ENCODE data around the gene NELL1.

The NELL1 gene

DNA sequence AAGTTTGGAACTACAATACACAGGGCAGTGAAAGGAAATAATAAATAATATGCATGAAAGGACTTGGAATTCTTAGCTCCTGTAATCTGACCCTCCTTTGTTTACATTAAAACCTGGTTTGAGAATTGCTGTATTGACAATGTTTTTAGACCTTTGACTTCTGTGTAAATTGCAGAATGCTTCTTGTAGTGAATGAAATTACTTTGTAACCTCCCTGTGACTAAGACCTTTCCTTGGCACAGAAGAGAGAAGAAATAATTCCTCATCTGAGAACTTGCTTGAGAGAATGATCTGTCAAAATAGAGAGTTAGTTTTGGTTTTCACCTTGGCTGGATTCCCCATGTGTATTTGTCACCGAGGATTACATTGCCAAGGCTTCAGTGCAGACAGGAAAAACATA, 883.5 kb downstream of the NELL1 start:
- FAIRE-seq, result no peak

GRCh38 chr11:21553795-21554194, 884.4 kb downstream of the NELL1 start:
- DNase-seq (ENCODE audit: insufficient read length, low spot score) (no peak), FAIRE-seq (no peak)
- TF ChIP-seq POLR2AphosphoS5 (IDR thresholded peaks at IDR 0.05; ENCODE audit: low read depth, low read length), result no peak
- TF ChIP-seq POU2F2 (IDR thresholded peaks at IDR 0.05; ENCODE audit: low read depth, low read length), result no peak
- no peak for TF ChIP-seq TAF1 (IDR thresholded peaks at IDR 0.05; ENCODE audit: low read depth, low read length)
- TF ChIP-seq SPI1 (IDR thresholded peaks at IDR 0.05; ENCODE audit: low read depth, low read length), result no peak
- TF ChIP-seq POLR2A (IDR thresholded peaks at IDR 0.05; ENCODE audit: low read depth, low read length), result no peak
- TF ChIP-seq PAX5 (IDR thresholded peaks at IDR 0.05; ENCODE audit: insufficient read depth, low read length, severe bottlenecking), result no peak

More for the DNA sequence above, 883.5 kb downstream of the NELL1 start:
- no peak for DNase-seq (ENCODE audit: insufficient read length, low spot score)
- TF ChIP-seq TAF1 (IDR thresholded peaks at IDR 0.05; ENCODE audit: low read depth, low read length), result no peak
- TF ChIP-seq POLR2A (IDR thresholded peaks at IDR 0.05; ENCODE audit: low read depth, low read length), result no peak

- DNase-seq (ENCODE audit: insufficient read length, low spot score), result no peak
- TF ChIP-seq POU2F2 (IDR thresholded peaks at IDR 0.05; ENCODE audit: low read depth, low read length), result no peak
- no peak for TF ChIP-seq POLR2AphosphoS5 (IDR thresholded peaks at IDR 0.05; ENCODE audit: low read depth, low read length)
- TF ChIP-seq TAF1 (IDR thresholded peaks at IDR 0.05; ENCODE audit: low read depth, low read length), result no peak
- TF ChIP-seq POLR2A (IDR thresholded peaks at IDR 0.05; ENCODE audit: low read depth, low read length), result no peak
- TF ChIP-seq PAX5 (IDR thresholded peaks at IDR 0.05; ENCODE audit: insufficient read depth, low read length, severe bottlenecking), result no peak
- no peak for TF ChIP-seq SPI1 (IDR thresholded peaks at IDR 0.05; ENCODE audit: low read depth, low read length)
- no peak for FAIRE-seq
Observed at GRCh38 chr11:21554284-21554683, 884.9 kb downstream of the NELL1 start.

- no peak for DNase-seq (ENCODE audit: insufficient read length, low spot score)
- FAIRE-seq, result no peak
- TF ChIP-seq SPI1 (IDR thresholded peaks at IDR 0.05; ENCODE audit: low read depth, low read length), result no peak
- no peak for TF ChIP-seq TAF1 (IDR thresholded peaks at IDR 0.05; ENCODE audit: low read depth, low read length)
- no peak for TF ChIP-seq PAX5 (IDR thresholded peaks at IDR 0.05; ENCODE audit: insufficient read depth, low read length, severe bottlenecking)
- TF ChIP-seq POLR2A (IDR thresholded peaks at IDR 0.05; ENCODE audit: low read depth, low read length), result no peak
- no peak for TF ChIP-seq POLR2AphosphoS5 (IDR thresholded peaks at IDR 0.05; ENCODE audit: low read depth, low read length)
- no peak for TF ChIP-seq POU2F2 (IDR thresholded peaks at IDR 0.05; ENCODE audit: low read depth, low read length)
Observed at GRCh38 chr11:21556926-21557325, 887.5 kb downstream of the NELL1 start.

GRCh38 chr11:21560466-21560975, 891.1 kb downstream of the NELL1 start:
- TF ChIP-seq TAF1 (IDR thresholded peaks at IDR 0.05; ENCODE audit: low read depth, low read length) (no peak), POLR2A (IDR thresholded peaks at IDR 0.05; ENCODE audit: low read depth, low read length) (no peak), POLR2AphosphoS5 (IDR thresholded peaks at IDR 0.05; ENCODE audit: low read depth, low read length) (no peak), SPI1 (IDR thresholded peaks at IDR 0.05; ENCODE audit: low read depth, low read length) (no peak), POU2F2 (IDR thresholded peaks at IDR 0.05; ENCODE audit: low read depth, low read length) (no peak), PAX5 (IDR thresholded peaks at IDR 0.05; ENCODE audit: insufficient read depth, low read length, severe bottlenecking) (no peak)
- no peak for DNase-seq (ENCODE audit: insufficient read length, low spot score)
- no peak for FAIRE-seq

DNA sequence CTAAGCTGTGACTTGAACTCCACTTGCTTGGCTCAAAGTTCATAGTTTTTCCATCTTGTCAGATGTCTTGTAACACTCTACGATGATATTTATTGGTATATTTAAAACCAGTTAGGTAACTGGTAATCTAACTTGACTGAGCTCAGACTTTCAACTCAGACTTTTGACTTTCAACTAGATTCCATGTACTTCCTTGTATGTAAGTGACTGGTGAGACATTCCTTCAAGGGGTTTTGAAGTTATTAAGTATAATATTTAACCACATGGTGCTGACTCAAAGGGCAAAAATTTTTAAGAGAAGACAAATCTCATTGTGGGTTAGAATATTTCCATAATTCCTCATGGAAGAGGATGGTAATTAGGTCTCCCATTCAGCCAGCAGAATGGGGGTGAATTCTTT, 892.2 kb downstream of the NELL1 start:
- TF ChIP-seq PAX5 (IDR thresholded peaks at IDR 0.05; ENCODE audit: insufficient read depth, low read length, severe bottlenecking) (no peak), TAF1 (IDR thresholded peaks at IDR 0.05; ENCODE audit: low read depth, low read length) (no peak), SPI1 (IDR thresholded peaks at IDR 0.05; ENCODE audit: low read depth, low read length) (no peak), POLR2AphosphoS5 (IDR thresholded peaks at IDR 0.05; ENCODE audit: low read depth, low read length) (no peak), POU2F2 (IDR thresholded peaks at IDR 0.05; ENCODE audit: low read depth, low read length) (no peak), POLR2A (IDR thresholded peaks at IDR 0.05; ENCODE audit: low read depth, low read length) (no peak)
- DNase-seq (ENCODE audit: insufficient read length, low spot score) (no peak), FAIRE-seq (no peak)

DNA sequence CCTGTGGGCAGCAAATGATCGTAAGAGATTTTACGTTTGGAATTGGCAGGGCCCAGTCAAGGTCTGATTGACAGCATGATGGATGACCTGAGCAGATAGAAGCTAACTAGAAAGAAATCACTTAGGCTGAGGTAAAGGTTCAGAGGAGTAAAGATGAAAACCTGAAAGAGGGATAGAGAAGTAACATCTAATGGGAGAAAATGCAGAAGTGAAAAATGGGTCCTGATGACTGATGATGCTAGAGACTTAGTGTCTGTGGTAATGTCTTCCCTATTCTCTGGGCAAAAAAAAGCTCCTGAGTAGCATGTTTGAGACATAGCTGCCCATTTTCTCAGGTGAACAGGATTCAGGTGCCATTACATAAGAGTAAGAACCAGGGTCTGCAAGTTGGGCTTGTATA, 894.7 kb downstream of the NELL1 start:
- FAIRE-seq (no peak), DNase-seq (ENCODE audit: insufficient read length, low spot score) (no peak)
- TF ChIP-seq POLR2AphosphoS5 (IDR thresholded peaks at IDR 0.05; ENCODE audit: low read depth, low read length) (no peak), SPI1 (IDR thresholded peaks at IDR 0.05; ENCODE audit: low read depth, low read length) (peak; percentile 69), PAX5 (IDR thresholded peaks at IDR 0.05; ENCODE audit: insufficient read depth, low read length, severe bottlenecking) (no peak), POU2F2 (IDR thresholded peaks at IDR 0.05; ENCODE audit: low read depth, low read length) (no peak), TAF1 (IDR thresholded peaks at IDR 0.05; ENCODE audit: low read depth, low read length) (no peak)

- DNase-seq (ENCODE audit: insufficient read length, low spot score), result no peak
- TF ChIP-seq SPI1 (IDR thresholded peaks at IDR 0.05; ENCODE audit: low read depth, low read length) (no peak), TAF1 (IDR thresholded peaks at IDR 0.05; ENCODE audit: low read depth, low read length) (no peak), PAX5 (IDR thresholded peaks at IDR 0.05; ENCODE audit: insufficient read depth, low read length, severe bottlenecking) (no peak)
Observed at GRCh38 chr11:21564833-21565682, 895.7 kb downstream of the NELL1 start.

DNA sequence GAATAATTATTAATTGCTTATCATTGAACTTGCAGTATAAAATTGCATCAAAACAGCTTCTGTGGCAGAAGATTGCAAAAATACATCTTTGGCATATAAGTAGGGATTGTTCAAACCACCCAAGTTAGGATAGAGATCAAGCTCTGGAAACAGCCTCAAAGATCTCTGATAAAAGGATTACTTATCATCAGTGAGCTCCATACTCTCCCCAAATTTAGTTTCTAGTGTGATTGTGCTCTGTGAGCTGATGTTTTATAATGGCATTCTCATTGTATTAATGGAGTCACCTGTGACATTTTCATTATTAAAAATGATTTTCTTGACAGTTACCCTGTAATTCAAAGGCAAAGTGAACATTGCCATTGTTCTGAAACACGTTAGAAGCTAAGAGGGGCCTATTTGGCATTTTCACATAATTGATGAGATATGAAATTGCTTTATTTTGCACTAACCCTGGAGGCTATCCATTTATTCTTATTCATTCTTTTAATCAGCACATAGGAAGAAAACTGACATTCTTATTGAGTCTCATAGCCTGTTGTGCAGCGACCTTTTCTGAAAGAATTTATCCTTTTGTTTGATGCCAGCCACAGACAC, 897.2 kb downstream of the NELL1 start:
- FAIRE-seq (no peak), DNase-seq (ENCODE audit: insufficient read length, low spot score) (no peak)
- no peak for TF ChIP-seq TAF1 (IDR thresholded peaks at IDR 0.05; ENCODE audit: low read depth, low read length)
- no peak for TF ChIP-seq PAX5 (IDR thresholded peaks at IDR 0.05; ENCODE audit: insufficient read depth, low read length, severe bottlenecking)
- TF ChIP-seq POU2F2 (IDR thresholded peaks at IDR 0.05; ENCODE audit: low read depth, low read length), result no peak
- TF ChIP-seq POLR2A (IDR thresholded peaks at IDR 0.05; ENCODE audit: low read depth, low read length), result no peak
- no peak for TF ChIP-seq SPI1 (IDR thresholded peaks at IDR 0.05; ENCODE audit: low read depth, low read length)
- no peak for TF ChIP-seq POLR2AphosphoS5 (IDR thresholded peaks at IDR 0.05; ENCODE audit: low read depth, low read length)

More at GRCh38 chr11:21564833-21565682, 895.7 kb downstream of the NELL1 start:
- no peak for FAIRE-seq
